ENCODE measurements around the gene PTPRN.

The PTPRN gene

GRCh38 chr2:219335373-219335786 lies 26.2 kb upstream of the PTPRN start:
- Histone ChIP-seq H3F3A (ENCODE audit: insufficient read depth) (no peaks in the 10 kb centered on the region), H3K9me2 (replicated peaks; ENCODE audit: insufficient read depth, low read length) (no peaks in the 10 kb centered on the region), H3K9ac (ENCODE audit: low read length) (no peak overlapping the region), H3K36me3 (ENCODE audit: low read length) (no peaks in the 10 kb centered on the region), H2AFZ (ENCODE audit: low read depth, low read length, severe bottlenecking) (no peak overlapping the region), H4K20me1 (ENCODE audit: low read depth, low read length) (no peaks in the 10 kb centered on the region), H3K79me2 (ENCODE audit: insufficient read depth, low read length) (no peaks in the 10 kb centered on the region), H3K4me2 (ENCODE audit: low read depth, low read length, poor library complexity, severe bottlenecking) (no peak overlapping the region), H3K4me3 (ENCODE audit: insufficient read depth, low read length, poor library complexity, severe bottlenecking) (no peak overlapping the region), H3K9me3 (ENCODE audit: insufficient read depth, low read length) (no peaks in the 10 kb centered on the region), H3K27me3 (ENCODE audit: low read length) (no peaks in the 10 kb centered on the region), H3K27ac (ENCODE audit: low read depth, low read length) (no peak overlapping the region)
- TF ChIP-seq EZH2phosphoT487 (conservative IDR thresholded peaks at IDR 0.05; ENCODE audit: low read length), result no peak
- TF ChIP-seq CTCF (IDR thresholded peaks at IDR 0.05; ENCODE audit: insufficient read depth, low read length, poor library complexity, severe bottlenecking), result no peak

- no peak overlapping the region for H3K4me3 ChIP-seq (ENCODE audit: insufficient read depth, low read length, poor library complexity, severe bottlenecking)
- TF ChIP-seq CTCF (IDR thresholded peaks at IDR 0.05; ENCODE audit: insufficient read depth, low read length, poor library complexity, severe bottlenecking) (no peak), EZH2phosphoT487 (conservative IDR thresholded peaks at IDR 0.05; ENCODE audit: low read length) (no peak)
- no peaks in the 10 kb centered on the region for H3K9me3 ChIP-seq (ENCODE audit: insufficient read depth, low read length)
- no peaks in the 10 kb centered on the region for H3K9me2 ChIP-seq (replicated peaks; ENCODE audit: insufficient read depth, low read length)
- H3K9ac ChIP-seq (ENCODE audit: low read length), result no peak overlapping the region
- H3K27ac ChIP-seq (ENCODE audit: low read depth, low read length), result no peak overlapping the region
- H2AFZ ChIP-seq (ENCODE audit: low read depth, low read length, severe bottlenecking), result no peak overlapping the region
- H3K36me3 ChIP-seq (ENCODE audit: low read length), result no peaks in the 10 kb centered on the region
- H3K79me2 ChIP-seq (ENCODE audit: insufficient read depth, low read length), result no peaks in the 10 kb centered on the region
- no peaks in the 10 kb centered on the region for H3F3A ChIP-seq (ENCODE audit: insufficient read depth)
- no peak overlapping the region for H3K4me2 ChIP-seq (ENCODE audit: low read depth, low read length, poor library complexity, severe bottlenecking)
- no peaks in the 10 kb centered on the region for H3K27me3 ChIP-seq (ENCODE audit: low read length)
- H4K20me1 ChIP-seq (ENCODE audit: low read depth, low read length), result no peaks in the 10 kb centered on the region
Measured at GRCh38 chr2:219334076-219334475, 24.9 kb upstream of the PTPRN start.

GRCh38 chr2:219332542-219332941 lies 23.3 kb upstream of the PTPRN start, which contains the start of gene RESP18:
Gene RESP18, minus strand, starts transcription at chr2:219332744.
- H3K9ac ChIP-seq (ENCODE audit: low read length), result no peak within 1 kb of the TSS
- TF ChIP-seq CTCF (IDR thresholded peaks at IDR 0.05; ENCODE audit: insufficient read depth, low read length, poor library complexity, severe bottlenecking) (no peak), EZH2phosphoT487 (conservative IDR thresholded peaks at IDR 0.05; ENCODE audit: low read length) (no peak)
- H3K79me2 ChIP-seq (ENCODE audit: insufficient read depth, low read length), result no peaks in the 10 kb centered on the region
- H3K4me3 ChIP-seq (ENCODE audit: insufficient read depth, low read length, poor library complexity, severe bottlenecking), result no peak within 1 kb of the TSS
- no peak within 1 kb of the TSS for H3K27ac ChIP-seq (ENCODE audit: low read depth, low read length)
- no peaks in the 10 kb centered on the region for H4K20me1 ChIP-seq (ENCODE audit: low read depth, low read length)
- H3K4me2 ChIP-seq (ENCODE audit: low read depth, low read length, poor library complexity, severe bottlenecking), result no peak within 1 kb of the TSS
- no peaks in the 10 kb centered on the region for H3K9me3 ChIP-seq (ENCODE audit: insufficient read depth, low read length)
- H3K27me3 ChIP-seq (ENCODE audit: low read length), result no peaks in the 10 kb centered on the region
- H3F3A ChIP-seq (ENCODE audit: insufficient read depth), result no peaks in the 10 kb centered on the region
- H3K9me2 ChIP-seq (replicated peaks; ENCODE audit: insufficient read depth, low read length), result no peaks in the 10 kb centered on the region
- no peak within 1 kb of the TSS for H2AFZ ChIP-seq (ENCODE audit: low read depth, low read length, severe bottlenecking)
- H3K36me3 ChIP-seq (ENCODE audit: low read length), result no peaks in the 10 kb centered on the region
